Liver (tissue), 9 donors: ENCODE measurements around the gene TMEM221. TPM values are rescaled to one million over a fixed set of nuclear protein-coding genes. Genes with fewer than 3 reads are reported as not detected.

Experiments used
- DNase-seq: peaks from one replicate; pipeline ENCODE4 v3.0.0-alpha.2; 2017; ENCODE audit warnings: low spot score
- H3K27ac ChIP-seq, 2 donors: one replicate each; pipeline ENCODE4 v1.7.0; 2013; ENCODE audit warnings: inconsistent platforms in 2 of 2, low read length in 2 of 2, control low read depth in 1 of 2, low read depth in 1 of 2, mild to moderate bottlenecking in 1 of 2
- H3K27me3 ChIP-seq, 4 donors: one replicate each; pipeline versions ENCODE4 v1.6.1 to v1.7.0; 2013; ENCODE audit warnings: low read length in 3 of 4, inconsistent platforms in 1 of 4, mild to moderate bottlenecking in 1 of 4, moderate library complexity in 1 of 4; ENCODE audit not compliant: control insufficient read depth in 4 of 4, insufficient read depth in 4 of 4
- H3K36me3 ChIP-seq, 4 donors: one replicate each; pipeline versions ENCODE4 v1.6.1 to v1.7.0; 2013; ENCODE audit warnings: low read length in 3 of 4, mild to moderate bottlenecking in 3 of 4, low read depth in 1 of 4, moderate library complexity in 1 of 4; ENCODE audit not compliant: control insufficient read depth in 4 of 4, insufficient read depth in 3 of 4
- H3K4me1 ChIP-seq, 4 donors: one replicate each; pipeline versions ENCODE4 v1.6.1 to v1.7.0; 2013; ENCODE audit warnings: low read length in 3 of 4, mild to moderate bottlenecking in 3 of 4, moderate library complexity in 1 of 4; ENCODE audit not compliant: control insufficient read depth in 4 of 4, insufficient read depth in 4 of 4
- H3K4me3 ChIP-seq, 3 donors: one replicate each; pipeline versions ENCODE4 v1.6.1 to v1.7.0; 2013; ENCODE audit warnings: low read length in 3 of 3, control low read depth in 1 of 3, low read depth in 1 of 3, mild to moderate bottlenecking in 1 of 3
- H3K9ac ChIP-seq, 2 donors: one replicate each; pipeline ENCODE4 v1.7.0; 2013; ENCODE audit warnings: low read length in 2 of 2, mild to moderate bottlenecking in 2 of 2, moderate library complexity in 2 of 2, control low read depth in 1 of 2, low read depth in 1 of 2
- H3K9me3 ChIP-seq, 4 donors: one replicate each; pipeline versions ENCODE4 v1.6.1 to v1.7.0; 2013; ENCODE audit warnings: low read length in 3 of 4; ENCODE audit not compliant: control insufficient read depth in 4 of 4
- CTCF ChIP-seq: fragments of 150-350 bp; IDR thresholded peaks from 2 replicates; pipeline ENCODE4 v1.5.1; 2017; ENCODE audit warnings: improper control_type of control experiment, low read depth, low read length; ENCODE audit not compliant: missing input control
- EGR1 ChIP-seq, 2 donors: IDR thresholded peaks; 2 replicates each; pipeline ENCODE4 v1.6.1; 2016 to 2018; ENCODE audit warnings: antibody characterized with exemption in 2 of 2, low read depth in 2 of 2
- FOXA2 ChIP-seq: IDR thresholded peaks from 2 replicates; pipeline ENCODE4 v1.6.1; 2016; ENCODE audit warnings: antibody characterized with exemption
- GABPA ChIP-seq, 2 donors: IDR thresholded peaks in 1 of 2; conservative IDR thresholded peaks in 1 of 2; 2 replicates each; pipeline ENCODE4 v1.6.1; 2016; ENCODE audit warnings: antibody characterized with exemption in 2 of 2, mild to moderate bottlenecking in 1 of 2, moderate library complexity in 1 of 2
- HNF4A ChIP-seq, 2 donors: conservative IDR thresholded peaks; 2 replicates each; pipeline ENCODE4 v1.6.1; 2016; ENCODE audit warnings: antibody characterized with exemption in 2 of 2, mild to moderate bottlenecking in 2 of 2
- HNF4G ChIP-seq: IDR thresholded peaks from 2 replicates; pipeline ENCODE4 v1.6.1; 2016; ENCODE audit warnings: antibody characterized with exemption
- JUND ChIP-seq, 2 donors: IDR thresholded peaks; 2 replicates each; pipeline ENCODE4 v1.6.1; 2016; ENCODE audit warnings: antibody characterized with exemption in 2 of 2
- MAX ChIP-seq: IDR thresholded peaks from 2 replicates; pipeline ENCODE4 v1.6.1; 2016; ENCODE audit warnings: antibody characterized with exemption
- NR2F2 ChIP-seq: IDR thresholded peaks from 2 replicates; pipeline ENCODE4 v1.6.1; 2016; ENCODE audit warnings: antibody characterized with exemption
- REST ChIP-seq: IDR thresholded peaks from 2 replicates; pipeline ENCODE4 v1.6.1; 2016; ENCODE audit warnings: antibody characterized with exemption, mild to moderate bottlenecking
- RXRA ChIP-seq, 2 donors: IDR thresholded peaks; 2 replicates each; pipeline ENCODE4 v1.6.1; 2017 to 2018; ENCODE audit warnings: antibody characterized with exemption in 2 of 2, mild to moderate bottlenecking in 1 of 2
- SP1 ChIP-seq: IDR thresholded peaks from 2 replicates; pipeline ENCODE4 v1.6.1; 2018; ENCODE audit warnings: antibody characterized with exemption, mild to moderate bottlenecking
- TAF1 ChIP-seq: conservative IDR thresholded peaks from 2 replicates; pipeline ENCODE4 v1.6.1; 2016; ENCODE audit warnings: antibody characterized with exemption, mild to moderate bottlenecking
- YY1 ChIP-seq: IDR thresholded peaks from 2 replicates; pipeline ENCODE4 v1.6.1; 2016; ENCODE audit warnings: antibody characterized with exemption, mild to moderate bottlenecking
- ZBTB33 ChIP-seq: IDR thresholded peaks from 2 replicates; pipeline ENCODE4 v1.6.1; 2016; ENCODE audit warnings: antibody characterized with exemption
- WGBS: extraction: QIAGEN DNeasy Blood & Tissue Kit; methylation state at CpG from one replicate; pipeline ENCODE4 v1.1.7; 2013; 5-methylcytosine and 5-hydroxymethylcytosine counted together
- polyA plus RNA-seq, 2 donors: library from polyadenylated mRNA; stranded (reverse) in 1 of 2; unstranded in 1 of 2; fragments of 200-250 nt in 1 of 2; fragments of >200 nt in 1 of 2; fragmentation: Nextera tagmentation in 1 of 2; extraction: Ambion mirVana in 1 of 2; gene quantifications; one replicate each; pipeline versions ENCODE4 v1.2.1 to v1.2.3, GENCODE V29; 2013 to 2015
- total RNA-seq, 2 donors: library from RNA; depleted of rRNA; stranded (reverse); fragments of >200 nt; gene quantifications; one replicate each; pipeline ENCODE4 v1.2.3, GENCODE V29; 2014
- donor health status: healthy.
- donor health status: healthy.
- donor health status: healthy.
- donor health status: healthy.
- donor health status: healthy.

TMEM221 gene
- total and polyA plus RNA-seq, 4 donors, result 0.06 to 0.15 (median 0.11) TPM

DNA sequence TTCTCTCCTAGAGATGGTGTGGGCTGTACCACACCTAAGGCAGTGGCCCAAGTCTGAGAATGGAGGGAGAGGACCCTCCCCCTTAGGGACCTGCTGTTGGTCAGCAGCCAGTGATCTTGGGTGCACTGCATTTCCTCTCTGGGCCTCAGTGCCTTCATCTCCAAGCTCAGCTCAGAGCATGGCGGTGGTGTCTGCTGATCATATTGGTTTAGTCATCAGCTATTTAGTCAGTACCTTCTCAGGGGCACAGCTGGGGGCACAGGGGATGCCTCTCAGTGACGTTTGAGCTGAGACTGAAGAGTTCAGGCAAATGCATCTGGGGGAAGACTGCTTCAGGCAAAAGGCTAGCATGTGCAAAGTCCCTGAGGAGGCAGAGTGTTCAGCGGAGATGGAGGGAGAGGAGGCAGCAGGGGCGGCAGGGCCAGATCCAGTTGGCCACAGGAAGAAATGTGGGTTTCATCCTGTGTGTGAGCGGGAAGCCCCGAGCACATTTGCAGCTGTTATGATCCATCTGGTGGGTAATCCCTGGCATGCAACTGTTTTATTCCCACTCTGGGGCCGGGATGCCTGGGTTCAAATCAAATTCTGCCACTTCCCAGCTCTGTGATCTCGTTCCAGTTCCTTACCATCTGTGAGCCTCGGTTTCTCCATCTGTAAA is 47.3 kb upstream of the TMEM221 start:
- TF ChIP-seq EGR1 (IDR thresholded peaks at IDR 0.05; ENCODE audit: low read depth in 2 of 2), result no peak
- TF ChIP-seq REST, result no peak
- no peak for TF ChIP-seq SP1
- TF ChIP-seq NR2F2, result no peak
- no peak for TF ChIP-seq YY1
- no peak for TF ChIP-seq TAF1
- TF ChIP-seq JUND (IDR thresholded peaks at IDR 0.05), result no peak
- no peak for TF ChIP-seq ZBTB33
- TF ChIP-seq FOXA2, result no peak
- TF ChIP-seq HNF4G, result no peak

DNA sequence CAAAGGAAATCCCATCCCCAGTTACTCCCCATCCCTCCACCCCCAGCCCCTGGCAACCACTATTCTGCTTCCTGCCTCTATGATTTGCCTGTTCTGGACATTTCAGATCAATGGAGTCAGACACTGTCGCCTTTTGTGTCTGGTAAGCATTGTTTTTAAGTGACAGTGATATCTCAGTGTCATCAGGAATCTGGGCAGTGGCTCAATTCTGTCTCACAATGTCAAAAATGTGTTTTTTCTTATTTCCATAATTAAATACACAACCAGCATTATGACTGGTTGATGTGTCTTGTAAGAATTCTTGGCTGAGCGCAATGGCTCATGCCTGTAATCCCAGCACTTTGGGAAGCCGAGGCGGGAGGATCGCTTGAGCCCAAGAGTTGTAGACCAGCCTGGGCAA is 42.8 kb upstream of the TMEM221 start:
- no peaks in the 10 kb centered on the region for H3K9me3 ChIP-seq
- TF ChIP-seq TAF1, result no peak
- no peak for TF ChIP-seq CTCF
- TF ChIP-seq SP1, result no peak
- no peak for TF ChIP-seq GABPA (IDR thresholded peaks at IDR 0.05 in 1 of 2, conservative IDR thresholded peaks at IDR 0.05 in 1 of 2)
- no peak for TF ChIP-seq NR2F2
- TF ChIP-seq REST, result no peak
- no peak for TF ChIP-seq ZBTB33
- TF ChIP-seq RXRA (IDR thresholded peaks at IDR 0.05), result no peak
- TF ChIP-seq MAX, result no peak
- no peak for TF ChIP-seq HNF4A (conservative IDR thresholded peaks at IDR 0.05)
- peaks cover 0 to 5% (median 2%) of the 10 kb centered on the region in 4 donors for H3K4me1 ChIP-seq
- H3K27ac ChIP-seq, result no peak overlapping the region
- no peaks in the 10 kb centered on the region for H3K27me3 ChIP-seq
- no peak for DNase-seq
- 91% methylated on average over 5 of the region's 5 CpGs for WGBS
- H3K4me3 ChIP-seq, result no peak overlapping the region
- no peaks in the 10 kb centered on the region for H3K36me3 ChIP-seq
- H3K9ac ChIP-seq, result no peak overlapping the region

More for the DNA sequence above, 47.3 kb upstream of the TMEM221 start:
- H3K4me3 ChIP-seq, result no peak overlapping the region
- H3K27ac ChIP-seq, result no peak overlapping the region
- 74% methylated on average over 9 of the region's 9 CpGs for WGBS
- peaks cover 0 to 2% (median 0%) of the 10 kb centered on the region in 4 donors for H3K36me3 ChIP-seq
- no peak for DNase-seq
- no peak overlapping the region for H3K9ac ChIP-seq
- no peaks in the 10 kb centered on the region for H3K27me3 ChIP-seq
- peaks cover 0 to 2% (median 0%) of the 10 kb centered on the region in 4 donors for H3K4me1 ChIP-seq
- no peaks in the 10 kb centered on the region for H3K9me3 ChIP-seq
